ENCODE results near the gene CCDC83. TPM values are rescaled to one million over a fixed set of nuclear protein-coding genes. Genes with fewer than 3 reads are reported as not detected.

Gene CCDC83
- total RNA-seq, 1 experiment from 2014 or later: not detected

GRCh38 chr11:85886089-85887056, 31.2 kb downstream of the CCDC83 start:
- H3K27ac ChIP-seq: no peak overlapping the region
- no peaks in the 10 kb centered on the region for H3K9me3 ChIP-seq (replicated peaks)
- no peaks in the 10 kb centered on the region for H3K27me3 ChIP-seq
- no peak overlapping the region for H3K4me3 ChIP-seq
- H3K36me3 ChIP-seq: no peaks in the 10 kb centered on the region
- H3K4me1 ChIP-seq: peaks cover 26% of the 10 kb centered on the region
- peak; percentile 26 to 56 for DNase-seq

- DNase-seq: no peak
- peaks cover 26% of the 10 kb centered on the region for H3K4me1 ChIP-seq
- H3K36me3 ChIP-seq: no peaks in the 10 kb centered on the region
- H3K27ac ChIP-seq: no peak overlapping the region
- no peaks in the 10 kb centered on the region for H3K9me3 ChIP-seq (replicated peaks)
- H3K27me3 ChIP-seq: no peaks in the 10 kb centered on the region
- no peak overlapping the region for H3K4me3 ChIP-seq
These were observed 33.9 kb downstream of the CCDC83 start for GRCh38 chr11:85889108-85889507.

- Histone ChIP-seq H3K27me3 (no peaks in the 10 kb centered on the region), H3K27ac (no peak overlapping the region), H3K4me1 (peaks cover 19% of the 10 kb centered on the region), H3K4me3 (no peak overlapping the region), H3K9me3 (replicated peaks) (no peaks in the 10 kb centered on the region), H3K36me3 (no peaks in the 10 kb centered on the region)
- DNase-seq: peak; percentile 47 to 59
These were observed 34.7 kb downstream of the CCDC83 start for GRCh38 chr11:85889676-85890579.

- Histone ChIP-seq H3K9me3 (replicated peaks) (no peaks in the 10 kb centered on the region), H3K4me3 (no peak overlapping the region), H3K27me3 (no peaks in the 10 kb centered on the region), H3K4me1 (peaks cover 9% of the 10 kb centered on the region), H3K36me3 (no peaks in the 10 kb centered on the region), H3K27ac (no peak overlapping the region)
- DNase-seq: no peak
These were observed 38.2 kb downstream of the CCDC83 start for GRCh38 chr11:85893395-85893794.

- Histone ChIP-seq H3K4me1 (no peaks in the 10 kb centered on the region), H3K4me3 (no peak overlapping the region), H3K9me3 (replicated peaks) (no peaks in the 10 kb centered on the region), H3K27ac (no peak overlapping the region), H3K36me3 (no peaks in the 10 kb centered on the region), H3K27me3 (no peaks in the 10 kb centered on the region)
- DNase-seq: no peak
These were observed 41.7 kb downstream of the CCDC83 start for GRCh38 chr11:85896876-85897275.

- no peaks in the 10 kb centered on the region for H3K27me3 ChIP-seq
- H3K36me3 ChIP-seq: no peaks in the 10 kb centered on the region
- no peaks in the 10 kb centered on the region for H3K9me3 ChIP-seq (replicated peaks)
- DNase-seq: no peak
- no peak overlapping the region for H3K4me3 ChIP-seq
- H3K4me1 ChIP-seq: no peaks in the 10 kb centered on the region
- H3K27ac ChIP-seq: no peak overlapping the region
These were observed 43.3 kb downstream of the CCDC83 start for GRCh38 chr11:85898456-85898855.

GRCh38 chr11:85902353-85902752, 47.2 kb downstream of the CCDC83 start:
- no peaks in the 10 kb centered on the region for H3K9me3 ChIP-seq (replicated peaks)
- no peaks in the 10 kb centered on the region for H3K36me3 ChIP-seq
- no peak for DNase-seq
- H3K27ac ChIP-seq: no peak overlapping the region
- H3K27me3 ChIP-seq: no peaks in the 10 kb centered on the region
- no peak overlapping the region for H3K4me3 ChIP-seq
- no peaks in the 10 kb centered on the region for H3K4me1 ChIP-seq

- no peaks in the 10 kb centered on the region for H3K4me1 ChIP-seq
- H3K27me3 ChIP-seq: no peaks in the 10 kb centered on the region
- no peak overlapping the region for H3K4me3 ChIP-seq
- no peaks in the 10 kb centered on the region for H3K36me3 ChIP-seq
- DNase-seq: no peak
- no peaks in the 10 kb centered on the region for H3K9me3 ChIP-seq (replicated peaks)
- H3K27ac ChIP-seq: no peak overlapping the region
These were observed 48.2 kb downstream of the CCDC83 start for GRCh38 chr11:85903406-85903805.

- Histone ChIP-seq H3K36me3 (no peaks in the 10 kb centered on the region), H3K4me1 (no peaks in the 10 kb centered on the region), H3K4me3 (no peak overlapping the region), H3K27ac (no peak overlapping the region), H3K9me3 (replicated peaks) (no peaks in the 10 kb centered on the region), H3K27me3 (no peaks in the 10 kb centered on the region)
- DNase-seq: no peak
These were observed 48.6 kb downstream of the CCDC83 start for GRCh38 chr11:85903811-85904210.

GRCh38 chr11:85912414-85912813, 57.2 kb downstream of the CCDC83 start:
- no peak overlapping the region for H3K4me3 ChIP-seq
- no peaks in the 10 kb centered on the region for H3K27me3 ChIP-seq
- DNase-seq: no peak
- H3K4me1 ChIP-seq: no peaks in the 10 kb centered on the region
- no peak overlapping the region for H3K27ac ChIP-seq
- H3K9me3 ChIP-seq (replicated peaks): peaks cover 3% of the 10 kb centered on the region; the same call in 1 of the 2 replicates
- no peaks in the 10 kb centered on the region for H3K36me3 ChIP-seq

GRCh38 chr11:85913513-85913912, 58.3 kb downstream of the CCDC83 start:
- DNase-seq: no peak
- H3K36me3 ChIP-seq: no peaks in the 10 kb centered on the region
- H3K27me3 ChIP-seq: no peaks in the 10 kb centered on the region
- no peak overlapping the region for H3K4me3 ChIP-seq
- H3K9me3 ChIP-seq (replicated peaks): peaks cover 3% of the 10 kb centered on the region; the same call in 1 of the 2 replicates
- no peak overlapping the region for H3K27ac ChIP-seq
- no peaks in the 10 kb centered on the region for H3K4me1 ChIP-seq

- no peak for DNase-seq
These were observed 59.2 kb downstream of the CCDC83 start for GRCh38 chr11:85914425-85914824.

GRCh38 chr11:85918910-85919794, 64.0 kb downstream of the CCDC83 start:
- Histone ChIP-seq H3K27me3 (no peaks in the 10 kb centered on the region), H3K4me1 (peaks cover 6% of the 10 kb centered on the region; the same call in 1 of the 2 replicates), H3K27ac (no peak overlapping the region), H3K4me3 (no peak overlapping the region), H3K9me3 (replicated peaks) (peaks cover 8% of the 10 kb centered on the region; the same call in 1 of the 2 replicates), H3K36me3 (no peaks in the 10 kb centered on the region)
- peak in 1 of 2 experiments; percentile 17 for DNase-seq

More at GRCh38 chr11:85914425-85914824, 59.2 kb downstream of the CCDC83 start:
- peaks cover 3% of the 10 kb centered on the region; the same call in 1 of the 2 replicates for H3K9me3 ChIP-seq (replicated peaks)
- no peaks in the 10 kb centered on the region for H3K36me3 ChIP-seq
- no peak overlapping the region for H3K4me3 ChIP-seq
- no peak overlapping the region for H3K27ac ChIP-seq
- H3K27me3 ChIP-seq: no peaks in the 10 kb centered on the region
- H3K4me1 ChIP-seq: peaks cover 6% of the 10 kb centered on the region; the same call in 1 of the 2 replicates

GRCh38 chr11:85922367-85922766, 67.2 kb downstream of the CCDC83 start:
- DNase-seq: no peak
- Histone ChIP-seq H3K4me1 (peaks cover 6% of the 10 kb centered on the region; the same call in 1 of the 2 replicates), H3K9me3 (replicated peaks) (0 out of 2 replicates have a peak, but pooled peaks cover 5% of the 10 kb centered on the region), H3K4me3 (no peak overlapping the region), H3K27ac (no peak overlapping the region), H3K27me3 (no peaks in the 10 kb centered on the region), H3K36me3 (no peaks in the 10 kb centered on the region)

Data from SJCRH30 (cell line).